ENCODE measurements around the gene WDR19. TPM values are rescaled to one million over a fixed set of nuclear protein-coding genes. Genes with fewer than 3 reads are reported as not detected.
"Not testable (repeated sequence)": the region's sequence is repeated elsewhere in the genome, so short reads cannot be mapped to it uniquely, and the experiment has no call there.

Gene WDR19
- total RNA-seq, 1 donor from 2014 or later = 28.3 TPM

DNA sequence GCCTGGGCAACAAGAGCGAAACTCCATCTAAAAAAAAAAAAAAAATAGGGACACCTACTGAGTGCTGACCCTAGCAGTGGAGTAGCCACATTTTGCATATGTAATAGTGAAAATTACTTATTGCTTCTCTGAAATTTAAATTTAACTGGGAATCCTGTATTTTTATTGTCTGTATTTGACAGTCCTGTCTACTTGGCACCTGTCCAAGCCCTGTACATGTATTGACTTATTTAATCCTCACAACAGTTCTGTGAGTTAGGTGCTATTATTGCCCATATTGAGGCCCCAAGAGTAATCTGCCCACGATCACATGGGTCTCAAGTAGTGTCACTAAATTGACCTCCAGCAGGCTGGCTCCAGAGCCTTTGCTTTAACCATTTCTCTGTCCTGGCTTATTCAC, 81.6 kb downstream of the WDR19 start:
- Histone ChIP-seq H3K36me3 (peaks cover 0 to 25% of the 10 kb centered on the region in 2 donors), H3K9me3 (no peaks in the 10 kb centered on the region), H3K4me3 (no peak overlapping the region), H3K27ac (no peak overlapping the region), H3K4me1 (no peaks in the 10 kb centered on the region), H3K27me3 (no peaks in the 10 kb centered on the region)
- no peak for TF ChIP-seq CTCF (IDR thresholded peaks at IDR 0.05)
- no peak for DNase-seq (ENCODE audit: low spot score in 2 of 2)
- intact Hi-C loops (cut with DNase I) = no loop called here

DNA sequence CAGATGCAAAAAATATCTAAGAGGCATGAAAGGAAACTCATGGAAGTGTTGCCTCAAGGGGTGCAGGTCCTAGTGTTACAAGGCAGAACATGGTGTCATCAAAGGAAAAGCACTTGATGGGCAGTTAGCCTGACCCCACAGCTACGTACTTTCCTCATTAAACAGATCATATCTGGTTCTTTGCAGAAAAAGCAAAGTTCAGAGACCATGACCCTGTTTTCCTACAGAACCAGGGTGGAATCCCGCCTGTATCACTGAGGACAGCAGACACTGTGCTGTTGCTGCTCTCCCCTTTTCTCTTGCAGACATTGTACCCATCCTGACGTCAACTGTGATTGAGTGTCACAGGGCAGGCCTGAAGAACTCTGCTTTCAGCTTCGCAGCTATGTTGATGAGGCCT, 92.2 kb downstream of the WDR19 start:
- no peak overlapping the region for H3K27ac ChIP-seq
- H3K9me3 ChIP-seq = no peaks in the 10 kb centered on the region
- no peak overlapping the region for H3K4me3 ChIP-seq
- H3K4me1 ChIP-seq = no peaks in the 10 kb centered on the region
- DNase-seq (ENCODE audit: low spot score in 2 of 2) = no peak
- H3K36me3 ChIP-seq = peaks cover 38 to 90% of the 10 kb centered on the region in 2 donors
- H3K27me3 ChIP-seq = no peaks in the 10 kb centered on the region
- no peak for TF ChIP-seq CTCF (IDR thresholded peaks at IDR 0.05)
- intact Hi-C loops (cut with DNase I) = no loop called here

DNA sequence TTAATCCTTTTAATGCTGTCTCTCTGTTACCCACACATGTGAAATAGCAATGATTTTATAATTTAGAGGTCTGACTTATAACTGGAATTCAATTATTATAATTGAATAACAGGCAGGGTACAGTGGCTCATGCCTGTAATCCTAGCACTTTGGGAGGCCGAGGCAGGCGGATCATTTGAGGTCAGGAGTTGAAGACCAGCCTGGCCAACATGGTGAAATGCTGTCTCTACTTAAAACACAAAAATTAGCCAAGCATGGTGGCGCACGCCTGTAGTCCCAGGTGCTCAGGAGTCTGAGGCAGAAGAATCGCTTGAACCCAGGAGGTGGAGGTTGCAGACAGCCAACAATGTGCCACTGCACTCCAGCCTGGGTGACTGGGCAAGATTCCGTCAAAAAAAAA, 95.3 kb downstream of the WDR19 start:
- intact Hi-C loops (cut with DNase I); DNase-seq (ENCODE audit: low spot score in 2 of 2); H3K27me3 ChIP-seq; H3K9me3 ChIP-seq; H3K27ac ChIP-seq; H3K4me3 ChIP-seq; H3K4me1 ChIP-seq: not testable (repeated sequence)
- H3K36me3 ChIP-seq = peaks cover 29 to 87% of the 10 kb centered on the region in 2 donors

DNA sequence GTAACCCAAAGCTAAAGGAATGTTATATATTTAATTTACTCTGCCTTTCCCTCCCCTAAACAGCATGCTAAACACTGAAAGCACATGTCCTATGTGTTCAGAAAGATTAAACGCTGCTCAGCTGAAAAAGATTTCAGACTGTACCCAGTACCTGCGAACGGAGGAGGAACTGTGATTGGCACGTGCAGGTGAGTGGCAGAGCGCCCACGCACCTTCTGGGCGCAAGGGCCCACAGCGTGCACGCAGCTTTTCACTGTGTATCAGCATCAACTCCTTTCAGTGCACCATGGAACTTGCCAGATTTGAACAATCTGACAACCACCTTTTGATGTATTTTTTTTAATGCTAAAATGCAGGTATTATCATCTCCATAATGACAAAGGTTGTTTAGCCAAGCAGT, 96.1 kb downstream of the WDR19 start:
- no peak for DNase-seq (ENCODE audit: low spot score in 2 of 2)
- H3K36me3 ChIP-seq = peaks cover 25 to 79% of the 10 kb centered on the region in 2 donors
- no peaks in the 10 kb centered on the region for H3K9me3 ChIP-seq
- H3K27ac ChIP-seq = no peak overlapping the region
- H3K4me3 ChIP-seq = no peak overlapping the region
- no peaks in the 10 kb centered on the region for H3K27me3 ChIP-seq
- H3K4me1 ChIP-seq = no peaks in the 10 kb centered on the region
- TF ChIP-seq CTCF (IDR thresholded peaks at IDR 0.05) = no peak
- intact Hi-C loops (cut with DNase I) = no loop called here

DNA sequence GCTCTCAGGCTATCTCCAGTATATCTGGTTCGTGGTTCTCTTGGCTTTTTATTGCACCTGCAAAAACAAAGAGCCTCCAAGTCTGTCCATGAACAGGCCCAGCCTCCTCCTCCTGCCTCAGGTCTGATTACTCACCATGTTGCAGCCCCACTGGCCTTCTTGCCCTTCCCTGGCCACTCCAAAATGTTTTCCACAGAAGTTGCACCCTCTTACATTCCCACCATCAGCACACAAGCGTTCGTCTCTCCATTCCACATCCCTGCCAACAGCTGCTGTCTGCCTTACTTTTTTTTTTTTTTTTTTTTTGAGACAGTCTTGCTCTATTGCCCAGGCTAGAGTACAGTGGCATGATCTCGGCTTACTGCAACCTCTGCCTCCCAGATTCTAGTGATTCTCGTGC, 97.1 kb downstream of the WDR19 start:
- no peak overlapping the region for H3K27ac ChIP-seq
- H3K4me1 ChIP-seq = no peaks in the 10 kb centered on the region
- peaks cover 22 to 70% of the 10 kb centered on the region in 2 donors for H3K36me3 ChIP-seq

GRCh38 chr4:39280770-39281169, 98.4 kb downstream of the WDR19 start:
- peaks cover 20 to 68% of the 10 kb centered on the region in 2 donors for H3K36me3 ChIP-seq
- no peak for TF ChIP-seq CTCF (IDR thresholded peaks at IDR 0.05)

More for the DNA sequence above, 97.1 kb downstream of the WDR19 start:
- no peak for DNase-seq (ENCODE audit: low spot score in 2 of 2)
- Histone ChIP-seq H3K9me3 (no peaks in the 10 kb centered on the region), H3K4me3 (no peak overlapping the region), H3K27me3 (no peaks in the 10 kb centered on the region)
- intact Hi-C loops (cut with DNase I) = no loop called here
- no peak for TF ChIP-seq CTCF (IDR thresholded peaks at IDR 0.05)

More at GRCh38 chr4:39280770-39281169, 98.4 kb downstream of the WDR19 start:
- Histone ChIP-seq H3K27ac (no peak overlapping the region), H3K4me1 (no peaks in the 10 kb centered on the region), H3K27me3 (no peaks in the 10 kb centered on the region), H3K4me3 (no peak overlapping the region), H3K9me3 (no peaks in the 10 kb centered on the region)
- no peak for DNase-seq (ENCODE audit: low spot score in 2 of 2)
- intact Hi-C loops (cut with DNase I) = no loop called here

Measured in ascending aorta (tissue), 2 donors.